WTC11 (cell line): ENCODE data around the gene IFI16. TPM values are rescaled to one million over a fixed set of nuclear protein-coding genes. Genes with fewer than 3 reads are reported as not detected.

Experiments used
- ATAC-seq: fragments of 200-7000 bp; cut with Tn5 transposase; 2 replicates; pipeline ENCODE4 v1.10.0; 2021; ENCODE audit warnings: mild to moderate bottlenecking, moderate library complexity
- CTCF ChIA-PET: fragments of 300-600 bp; sonication (Branson Sonifier 250); formaldehyde crosslinking; loops from one replicate; lab custom pipeline; 2021; ENCODE audit warnings: antibody characterized with exemption; lab: Charles Lee
- POLR2A ChIA-PET: fragments of 350-600 bp; sonication (Branson Sonifier 250); formaldehyde crosslinking; loops from one replicate; lab custom pipeline; 2021; ENCODE audit warnings: antibody characterized with exemption; lab: Charles Lee
- DNase-seq: peaks from one replicate; pipeline ENCODE4 v3.0.0; 2021; ENCODE audit warnings: low spot score
- H3K27ac Mint-ChIP-seq: 2 replicates; pipeline ENCODE4 v1.8.0; 2021; ENCODE audit warnings: mixed read lengths
- H3K27me3 Mint-ChIP-seq: 2 replicates; pipeline ENCODE4 v1.8.0; 2021; ENCODE audit warnings: low read depth, mild to moderate bottlenecking, moderate library complexity, mixed read lengths
- H3K36me3 Mint-ChIP-seq: 2 replicates; pipeline ENCODE4 v1.8.0; 2021; ENCODE audit warnings: mixed read lengths
- H3K4me1 Mint-ChIP-seq: 2 replicates; pipeline ENCODE4 v1.8.0; 2022; ENCODE audit warnings: mixed read lengths
- H3K4me3 Mint-ChIP-seq: 2 replicates; pipeline ENCODE4 v1.8.0; 2021; ENCODE audit warnings: mild to moderate bottlenecking, moderate library complexity, mixed read lengths
- H3K9me3 Mint-ChIP-seq: 2 replicates; pipeline ENCODE4 v1.8.0; 2021; ENCODE audit warnings: mixed read lengths
- AFF4 ChIP-seq: sonication (generic); formaldehyde crosslinking; IDR thresholded peaks from 2 replicates; pipeline ENCODE4 v1.8.1; 2023; ENCODE audit warnings: mild to moderate bottlenecking, missing genetic modification reagents, borderline replicate concordance
- ARID4B ChIP-seq: sonication (generic); formaldehyde crosslinking; IDR thresholded peaks from 2 replicates; pipeline ENCODE4 v1.8.0; 2023; ENCODE audit warnings: missing genetic modification reagents, mild to moderate bottlenecking, borderline replicate concordance
- ATF1 ChIP-seq: sonication (generic); formaldehyde crosslinking; IDR thresholded peaks from 2 replicates; pipeline ENCODE4 v1.8.1; 2023; ENCODE audit warnings: mild to moderate bottlenecking, moderate library complexity, missing genetic modification reagents
- ATF2 ChIP-seq: sonication (generic); formaldehyde crosslinking; IDR thresholded peaks from 2 replicates; pipeline ENCODE4 v1.8.1; 2022; ENCODE audit warnings: low read depth, missing genetic modification reagents, borderline replicate concordance
- ATF3 ChIP-seq: sonication (generic); formaldehyde crosslinking; conservative IDR thresholded peaks from 2 replicates; pipeline ENCODE4 v1.8.1; 2022; ENCODE audit warnings: mild to moderate bottlenecking, missing genetic modification reagents
- CREB1 ChIP-seq: sonication (generic); formaldehyde crosslinking; IDR thresholded peaks from 2 replicates; pipeline ENCODE4 v1.8.0; 2023; ENCODE audit warnings: mild to moderate bottlenecking, missing genetic modification reagents
- E2F1 ChIP-seq: sonication (generic); formaldehyde crosslinking; IDR thresholded peaks from 2 replicates; pipeline ENCODE4 v1.8.0; 2022; ENCODE audit warnings: mild to moderate bottlenecking, missing genetic modification reagents
- FOXP1 ChIP-seq: sonication (generic); formaldehyde crosslinking; IDR thresholded peaks from 2 replicates; pipeline ENCODE4 v1.8.0; 2022; ENCODE audit warnings: missing genetic modification reagents, mild to moderate bottlenecking, moderate library complexity, borderline replicate concordance
- GRHL2 ChIP-seq: fragments of 250-450 bp; sonication (Bioruptor Pico); IDR thresholded peaks from 2 replicates; pipeline ENCODE4 v1.8.0; 2022; ENCODE audit warnings: mild to moderate bottlenecking, moderate library complexity; ENCODE audit not compliant: insufficient replicate concordance, severe bottlenecking
- HMGA2 ChIP-seq: fragments of 250-450 bp; sonication (Bioruptor Pico); IDR thresholded peaks from 2 replicates; pipeline ENCODE4 v1.4.0; 2021; ENCODE audit warnings: mild to moderate bottlenecking, moderate library complexity
- IRF1 ChIP-seq: sonication (generic); formaldehyde crosslinking; IDR thresholded peaks from 2 replicates; pipeline ENCODE4 v1.8.0; 2023; ENCODE audit warnings: missing genetic modification reagents
- IRF2 ChIP-seq: sonication (generic); formaldehyde crosslinking; IDR thresholded peaks from 2 replicates; pipeline ENCODE4 v1.8.0; 2022; ENCODE audit warnings: low read depth, missing genetic modification reagents, borderline replicate concordance
- NFYB ChIP-seq: sonication (generic); formaldehyde crosslinking; conservative IDR thresholded peaks from 2 replicates; pipeline ENCODE4 v1.8.0; 2022; ENCODE audit warnings: low read depth, missing genetic modification reagents
- NR1H2 ChIP-seq: sonication (generic); formaldehyde crosslinking; IDR thresholded peaks from 2 replicates; pipeline ENCODE4 v1.9.0; 2021; ENCODE audit warnings: mild to moderate bottlenecking, moderate library complexity, missing genetic modification reagents
- PREB ChIP-seq: sonication (generic); formaldehyde crosslinking; IDR thresholded peaks from 2 replicates; pipeline ENCODE4 v1.8.1; 2022; ENCODE audit warnings: mild to moderate bottlenecking, missing genetic modification reagents, moderate library complexity, borderline replicate concordance
- USF1 ChIP-seq: sonication (generic); formaldehyde crosslinking; IDR thresholded peaks from 2 replicates; pipeline ENCODE4 v1.8.0; 2022; ENCODE audit warnings: mild to moderate bottlenecking, missing genetic modification reagents
- ZBTB21 ChIP-seq: sonication (generic); formaldehyde crosslinking; IDR thresholded peaks from 2 replicates; pipeline ENCODE4 v1.8.1; 2023; ENCODE audit warnings: mild to moderate bottlenecking, missing genetic modification reagents, borderline replicate concordance
- ZNF121 ChIP-seq: sonication (generic); formaldehyde crosslinking; IDR thresholded peaks from 2 replicates; pipeline ENCODE4 v1.8.0; 2023; ENCODE audit warnings: missing genetic modification reagents
- ZNF219 ChIP-seq: sonication (generic); formaldehyde crosslinking; IDR thresholded peaks from 2 replicates; pipeline ENCODE4 v1.8.0; 2023; ENCODE audit warnings: missing genetic modification reagents, mild to moderate bottlenecking, borderline replicate concordance
- ZNF232 ChIP-seq: sonication (generic); formaldehyde crosslinking; IDR thresholded peaks from 2 replicates; pipeline ENCODE4 v1.8.0; 2022; ENCODE audit warnings: mild to moderate bottlenecking, missing genetic modification reagents
- total RNA-seq: library from RNA; stranded (reverse); gene quantifications from 3 replicates; pipeline ENCODE4 v1.2.3, GENCODE V29; 2021

Gene IFI16
- total RNA-seq, 1 experiment from 2014 or later = 3.2 TPM

- ChIA-PET CTCF (no interaction called here), POLR2A (no interaction called here)
- TF ChIP-seq E2F1 (CRISPR knock-in tag) (no peak), IRF1 (CRISPR knock-in tag) (no peak), CREB1 (CRISPR knock-in tag) (no peak), HMGA2 (no peak), AFF4 (CRISPR knock-in tag) (no peak), ZBTB21 (no peak), ARID4B (no peak), NFYB (CRISPR knock-in tag) (no peak), GRHL2 (CRISPR knock-in tag) (no peak), IRF2 (no peak), ATF3 (CRISPR knock-in tag) (no peak), ZNF219 (CRISPR knock-in tag) (no peak), ATF1 (CRISPR knock-in tag) (no peak)
- no peak overlapping the region for H3K27ac Mint-ChIP-seq
- H3K4me1 Mint-ChIP-seq = peaks cover 13% of the 10 kb centered on the region
- no peaks in the 10 kb centered on the region; the same call in 1 of the 2 replicates for H3K27me3 Mint-ChIP-seq
- H3K36me3 Mint-ChIP-seq = peaks cover 7% of the 10 kb centered on the region
- no peak overlapping the region for H3K4me3 Mint-ChIP-seq
- DNase-seq (no peak), ATAC-seq (peak; percentile 18; the same call in 1 of the 2 replicates)
- H3K9me3 Mint-ChIP-seq = peaks cover 8% of the 10 kb centered on the region
Measured at GRCh38 chr1:159030877-159031447, 21.3 kb downstream of the IFI16 start.

- CTCF ChIA-PET = no interaction called here
Measured at GRCh38 chr1:159040206-159040605, 30.5 kb downstream of the IFI16 start.

More at GRCh38 chr1:159040206-159040605, 30.5 kb downstream of the IFI16 start:
- Mint-ChIP-seq H3K27ac (no peak overlapping the region), H3K27me3 (no peaks in the 10 kb centered on the region), H3K36me3 (no peaks in the 10 kb centered on the region), H3K4me3 (no peak overlapping the region), H3K4me1 (no peaks in the 10 kb centered on the region), H3K9me3 (no peaks in the 10 kb centered on the region)
- POLR2A ChIA-PET = no interaction called here
- DNase-seq = no peak
- TF ChIP-seq PREB (no peak), ZNF121 (CRISPR knock-in tag) (no peak), NR1H2 (CRISPR knock-in tag) (no peak), USF1 (CRISPR knock-in tag) (no peak), ATF2 (no peak), ZNF232 (CRISPR knock-in tag) (no peak), ATF1 (CRISPR knock-in tag) (no peak), FOXP1 (no peak)
- no peak for ATAC-seq
